GM06990 (cell line): ENCODE results near the gene GRK5.

ENCODE experiments used
- DNase-seq: peaks from one replicate; pipeline ENCODE4 v3.0.0-alpha.2; 2011; ENCODE audit not compliant: insufficient read length; ENCODE audit errors: extremely low read depth
- H3K27me3 ChIP-seq: replicated peaks from 2 replicates; pipeline ENCODE4 v1.6.0; 2011; ENCODE audit warnings: low read length; ENCODE audit not compliant: control insufficient read depth, insufficient read depth
- H3K36me3 ChIP-seq: 2 replicates; pipeline ENCODE4 v1.5.1; 2011; ENCODE audit warnings: low read length; ENCODE audit not compliant: control insufficient read depth, insufficient read depth
- H3K4me3 ChIP-seq: replicated peaks from 2 replicates; pipeline ENCODE4 v1.5.1; 2011; ENCODE audit warnings: low read depth, mild to moderate bottlenecking, control low read depth, low read length
- TF ChIP-seq, protein P1 (sequence below): IDR thresholded peaks from 2 replicates; pipeline ENCODE4 v1.5.1; 2011; ENCODE audit warnings: low read length, control low read depth, mild to moderate bottlenecking, inconsistent platforms; ENCODE audit not compliant: insufficient read depth, poor library complexity, severe bottlenecking

Gene GRK5

GRCh38 chr10:119365773-119366599, 158.6 kb downstream of the GRK5 start:
- TF ChIP-seq, protein P1, sequence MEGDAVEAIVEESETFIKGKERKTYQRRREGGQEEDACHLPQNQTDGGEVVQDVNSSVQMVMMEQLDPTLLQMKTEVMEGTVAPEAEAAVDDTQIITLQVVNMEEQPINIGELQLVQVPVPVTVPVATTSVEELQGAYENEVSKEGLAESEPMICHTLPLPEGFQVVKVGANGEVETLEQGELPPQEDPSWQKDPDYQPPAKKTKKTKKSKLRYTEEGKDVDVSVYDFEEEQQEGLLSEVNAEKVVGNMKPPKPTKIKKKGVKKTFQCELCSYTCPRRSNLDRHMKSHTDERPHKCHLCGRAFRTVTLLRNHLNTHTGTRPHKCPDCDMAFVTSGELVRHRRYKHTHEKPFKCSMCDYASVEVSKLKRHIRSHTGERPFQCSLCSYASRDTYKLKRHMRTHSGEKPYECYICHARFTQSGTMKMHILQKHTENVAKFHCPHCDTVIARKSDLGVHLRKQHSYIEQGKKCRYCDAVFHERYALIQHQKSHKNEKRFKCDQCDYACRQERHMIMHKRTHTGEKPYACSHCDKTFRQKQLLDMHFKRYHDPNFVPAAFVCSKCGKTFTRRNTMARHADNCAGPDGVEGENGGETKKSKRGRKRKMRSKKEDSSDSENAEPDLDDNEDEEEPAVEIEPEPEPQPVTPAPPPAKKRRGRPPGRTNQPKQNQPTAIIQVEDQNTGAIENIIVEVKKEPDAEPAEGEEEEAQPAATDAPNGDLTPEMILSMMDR: no peak
- Histone ChIP-seq H3K27me3 (no peaks in the 10 kb centered on the region), H3K36me3 (peaks cover 3% of the 10 kb centered on the region; the same call in 1 of the 2 replicates), H3K4me3 (no peak overlapping the region)
- no peak for DNase-seq

- no peak for DNase-seq
- peaks cover 3% of the 10 kb centered on the region; the same call in 1 of the 2 replicates for H3K36me3 ChIP-seq
- no peaks in the 10 kb centered on the region for H3K27me3 ChIP-seq
- H3K4me3 ChIP-seq: no peak overlapping the region
- TF ChIP-seq, protein P1: no peak
These were observed 160.6 kb downstream of the GRK5 start for GRCh38 chr10:119367841-119368549.

GRCh38 chr10:119368581-119368980, 161.2 kb downstream of the GRK5 start:
- H3K36me3 ChIP-seq: peaks cover 3% of the 10 kb centered on the region; the same call in 1 of the 2 replicates
- DNase-seq: no peak
- no peaks in the 10 kb centered on the region for H3K27me3 ChIP-seq
- TF ChIP-seq, protein P1: no peak
- peak overlapping the region; percentile 3; the same call in 1 of the 2 replicates for H3K4me3 ChIP-seq

GRCh38 chr10:119368991-119369869, 161.9 kb downstream of the GRK5 start:
- TF ChIP-seq, protein P1: no peak
- peak overlapping the region; percentile 35 for H3K4me3 ChIP-seq
- DNase-seq: peak; percentile 60
- H3K36me3 ChIP-seq: peaks cover 3% of the 10 kb centered on the region; the same call in 1 of the 2 replicates
- no peaks in the 10 kb centered on the region for H3K27me3 ChIP-seq

DNA sequence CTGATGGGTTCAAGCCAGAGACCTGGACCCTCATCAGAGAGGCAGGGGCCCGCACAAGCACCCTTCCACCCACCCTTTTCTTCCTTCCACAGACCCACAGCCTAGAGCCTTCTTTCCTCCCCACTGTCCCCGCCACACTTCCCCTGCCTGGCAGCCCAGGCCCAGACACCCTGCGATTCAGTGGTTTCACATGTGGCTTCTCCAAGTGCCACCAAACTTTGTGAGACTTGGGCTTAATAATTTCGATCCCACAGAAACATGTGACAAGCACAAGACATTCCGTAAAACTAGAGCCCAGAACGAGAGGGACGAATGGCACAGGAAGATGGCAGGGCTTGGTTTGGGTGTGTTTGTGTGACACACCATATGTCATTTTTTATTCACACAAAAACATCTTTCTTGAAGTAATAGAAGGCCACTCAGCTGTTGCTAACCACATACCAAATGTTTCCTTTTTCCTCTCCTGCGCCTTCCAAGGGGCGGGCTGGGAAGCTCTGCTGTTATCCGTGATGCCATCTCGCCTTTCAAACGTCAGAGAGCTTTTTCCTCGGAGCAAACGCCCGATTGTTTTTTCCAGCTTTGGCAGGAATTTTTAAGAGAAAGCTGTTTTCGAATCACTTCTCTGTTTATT, 162.9 kb downstream of the GRK5 start:
- H3K4me3 ChIP-seq: no peak overlapping the region
- DNase-seq: no peak
- H3K36me3 ChIP-seq: peaks cover 3% of the 10 kb centered on the region; the same call in 1 of the 2 replicates
- no peaks in the 10 kb centered on the region for H3K27me3 ChIP-seq
- TF ChIP-seq, protein P1: no peak
